ENCODE results near the gene CKAP4. TPM values are rescaled to one million over a fixed set of nuclear protein-coding genes. Genes with fewer than 3 reads are reported as not detected.

The CKAP4 gene
- total and polyA plus RNA-seq, 9 of the 15 experiments (the other 6 are each of a cell fraction or from before 2014, with no cell fraction given): 0.08 to 0.20 TPM; not detected in 7

DNA sequence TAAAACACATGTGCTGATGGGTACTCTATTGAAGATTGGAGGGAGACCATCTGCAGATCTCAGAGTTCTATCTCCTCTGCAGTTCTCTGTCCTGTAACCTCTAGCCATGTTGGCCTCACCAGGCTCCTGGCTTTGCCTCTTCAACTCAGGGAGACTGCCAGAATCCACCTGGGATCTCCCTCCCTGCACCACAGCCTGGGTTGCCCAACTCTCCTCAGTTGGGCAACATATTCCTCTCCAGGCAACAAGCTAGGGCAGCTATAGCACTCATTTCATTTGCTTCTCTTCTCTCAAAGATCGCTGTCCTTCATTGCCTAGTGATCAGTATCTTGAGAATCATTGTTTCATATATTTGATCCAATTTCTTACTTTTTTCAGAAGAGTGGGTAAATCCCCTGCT lies 28.8 kb downstream of the CKAP4 start:
- no TSS peak for BruUV-seq (replicated peaks)
- Histone ChIP-seq H3K27me3 (ENCODE audit: control insufficient read depth in 2 of 2, insufficient read depth in 2 of 2, low read length in 2 of 2) (no peaks in the 10 kb centered on the region; a peak in 1 of 5 replicates), H2AFZ (ENCODE audit: low read depth, low read length) (no peak overlapping the region), H3K9me1 (ENCODE audit: control insufficient read depth, insufficient read depth, low read length) (no peaks in the 10 kb centered on the region), H4K20me1 (replicated peaks; ENCODE audit: control insufficient read depth, insufficient read depth, low read length) (no peaks in the 10 kb centered on the region), H3K4me3 (no peak overlapping the region), H3K36me3 (ENCODE audit: control insufficient read depth, insufficient read depth, low read length) (no peaks in the 10 kb centered on the region), H3K4me2 (ENCODE audit: insufficient read depth, low read length) (no peak overlapping the region), H3K79me2 (ENCODE audit: control insufficient read depth, insufficient read depth, low read length) (no peaks in the 10 kb centered on the region), H3K4me1 (replicated peaks in 1 of 2; ENCODE audit: control insufficient read depth in 2 of 2, insufficient read depth in 2 of 2, low read length in 2 of 2) (no peaks in the 10 kb centered on the region), H3K9ac (ENCODE audit: insufficient read depth in 1 of 2, low read depth in 2 of 2, low read length in 2 of 2) (no peak overlapping the region), H3K9me3 (replicated peaks; ENCODE audit: control insufficient read depth, insufficient read depth, low read depth, low read length) (peaks cover 3% of the 10 kb centered on the region; the same call in 1 of the 2 replicates), H3K27ac (ENCODE audit: extremely low read depth, low read depth, low read length) (no peak overlapping the region)
- no peak for FAIRE-seq
- CTCF ChIA-PET (ENCODE audit: low intra/inter-chr PET ratio): no interaction called here
- POLR2A ChIA-PET: no interaction called here
- in situ Hi-C loops (cut with MboI): no loop called here
- intact Hi-C loops (cut with micrococcal nuclease): no loop called here
- ATAC-seq: no peak
- TF ChIP-seq FOXA3 (CRISPR knock-in tag; conservative IDR thresholded peaks at IDR 0.05 in 1 of 2, IDR thresholded peaks at IDR 0.05 in 1 of 2) (no peak), ZNF253 (CRISPR knock-in tag; conservative IDR thresholded peaks at IDR 0.05) (no peak), ZBED1 (IDR thresholded peaks at IDR 0.05) (no peak), SPI1 (IDR thresholded peaks at IDR 0.05; ENCODE audit: borderline replicate concordance, low read depth, low read length) (no peak), NONO (IDR thresholded peaks at IDR 0.05; ENCODE audit: low read depth in 2 of 2, low read length in 1 of 2) (no peak), ZNF3 (CRISPR knock-in tag; IDR thresholded peaks at IDR 0.05) (no peak)
- TF ChIP-seq, protein P1, sequence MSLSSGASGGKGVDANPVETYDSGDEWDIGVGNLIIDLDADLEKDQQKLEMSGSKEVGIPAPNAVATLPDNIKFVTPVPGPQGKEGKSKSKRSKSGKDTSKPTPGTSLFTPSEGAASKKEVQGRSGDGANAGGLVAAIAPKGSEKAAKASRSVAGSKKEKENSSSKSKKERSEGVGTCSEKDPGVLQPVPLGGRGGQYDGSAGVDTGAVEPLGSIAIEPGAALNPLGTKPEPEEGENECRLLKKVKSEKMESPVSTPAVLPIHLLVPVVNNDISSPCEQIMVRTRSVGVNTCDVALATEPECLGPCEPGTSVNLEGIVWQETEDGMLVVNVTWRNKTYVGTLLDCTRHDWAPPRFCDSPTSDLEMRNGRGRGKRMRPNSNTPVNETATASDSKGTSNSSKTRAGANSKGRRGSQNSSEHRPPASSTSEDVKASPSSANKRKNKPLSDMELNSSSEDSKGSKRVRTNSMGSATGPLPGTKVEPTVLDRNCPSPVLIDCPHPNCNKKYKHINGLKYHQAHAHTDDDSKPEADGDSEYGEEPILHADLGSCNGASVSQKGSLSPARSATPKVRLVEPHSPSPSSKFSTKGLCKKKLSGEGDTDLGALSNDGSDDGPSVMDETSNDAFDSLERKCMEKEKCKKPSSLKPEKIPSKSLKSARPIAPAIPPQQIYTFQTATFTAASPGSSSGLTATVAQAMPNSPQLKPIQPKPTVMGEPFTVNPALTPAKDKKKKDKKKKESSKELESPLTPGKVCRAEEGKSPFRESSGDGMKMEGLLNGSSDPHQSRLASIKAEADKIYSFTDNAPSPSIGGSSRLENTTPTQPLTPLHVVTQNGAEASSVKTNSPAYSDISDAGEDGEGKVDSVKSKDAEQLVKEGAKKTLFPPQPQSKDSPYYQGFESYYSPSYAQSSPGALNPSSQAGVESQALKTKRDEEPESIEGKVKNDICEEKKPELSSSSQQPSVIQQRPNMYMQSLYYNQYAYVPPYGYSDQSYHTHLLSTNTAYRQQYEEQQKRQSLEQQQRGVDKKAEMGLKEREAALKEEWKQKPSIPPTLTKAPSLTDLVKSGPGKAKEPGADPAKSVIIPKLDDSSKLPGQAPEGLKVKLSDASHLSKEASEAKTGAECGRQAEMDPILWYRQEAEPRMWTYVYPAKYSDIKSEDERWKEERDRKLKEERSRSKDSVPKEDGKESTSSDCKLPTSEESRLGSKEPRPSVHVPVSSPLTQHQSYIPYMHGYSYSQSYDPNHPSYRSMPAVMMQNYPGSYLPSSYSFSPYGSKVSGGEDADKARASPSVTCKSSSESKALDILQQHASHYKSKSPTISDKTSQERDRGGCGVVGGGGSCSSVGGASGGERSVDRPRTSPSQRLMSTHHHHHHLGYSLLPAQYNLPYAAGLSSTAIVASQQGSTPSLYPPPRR (CRISPR knock-in tag; IDR thresholded peaks at IDR 0.05; ENCODE audit: borderline replicate concordance): no peak
- TF ChIP-seq, protein P2, sequence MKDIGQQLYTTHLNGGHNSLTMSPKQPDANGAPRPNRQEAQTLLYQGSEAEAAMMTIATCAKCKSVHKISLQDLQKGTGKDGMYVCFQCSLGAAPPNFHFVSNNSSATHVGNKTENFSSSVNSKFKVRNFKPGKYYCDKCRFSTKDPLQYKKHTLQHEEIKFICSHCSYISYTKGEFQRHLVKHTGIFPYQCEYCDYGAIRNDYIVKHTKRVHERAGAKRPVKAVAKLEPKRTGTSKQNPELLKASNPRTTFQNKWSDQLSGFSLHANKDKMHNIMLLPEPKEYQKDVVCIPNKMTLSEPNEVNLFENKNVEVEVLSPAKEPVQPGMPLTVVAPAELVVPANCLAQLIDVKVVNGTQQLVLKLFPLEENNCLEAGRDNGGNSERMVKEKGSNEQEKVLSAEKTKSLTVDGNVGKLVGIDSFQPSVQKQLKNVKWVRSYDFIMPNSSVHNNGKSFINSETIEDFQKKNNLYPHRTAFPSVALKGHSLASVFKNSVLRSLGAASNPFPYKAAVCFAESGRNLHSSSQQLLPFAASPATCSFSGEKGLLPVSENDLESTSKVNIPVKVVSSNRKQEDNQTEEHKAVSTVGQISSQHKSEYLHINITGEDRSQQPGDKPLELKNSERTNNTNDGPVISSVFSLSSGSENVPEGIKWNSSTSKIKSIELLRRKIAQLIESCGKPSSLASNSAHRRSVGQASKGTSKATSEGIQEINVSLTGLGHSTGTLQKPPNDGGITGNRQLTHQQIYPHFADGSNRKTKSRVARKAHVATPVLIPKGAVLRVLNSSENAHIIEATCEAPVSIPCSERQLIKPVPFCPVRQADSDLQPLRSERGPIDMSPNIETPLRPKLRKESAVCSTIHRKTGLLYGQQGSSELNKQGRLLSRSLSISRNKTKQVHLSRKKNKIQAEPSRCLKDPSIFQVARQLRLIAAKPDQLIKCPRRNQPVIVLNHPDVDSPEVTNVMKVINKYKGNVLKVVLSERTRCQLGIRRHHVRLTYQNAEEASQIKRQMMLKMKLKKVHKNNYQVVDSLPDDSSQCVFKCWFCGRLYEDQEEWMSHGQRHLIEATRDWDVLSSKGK (CRISPR knock-in tag; IDR thresholded peaks at IDR 0.05): no peak
- TF ChIP-seq, protein P3, sequence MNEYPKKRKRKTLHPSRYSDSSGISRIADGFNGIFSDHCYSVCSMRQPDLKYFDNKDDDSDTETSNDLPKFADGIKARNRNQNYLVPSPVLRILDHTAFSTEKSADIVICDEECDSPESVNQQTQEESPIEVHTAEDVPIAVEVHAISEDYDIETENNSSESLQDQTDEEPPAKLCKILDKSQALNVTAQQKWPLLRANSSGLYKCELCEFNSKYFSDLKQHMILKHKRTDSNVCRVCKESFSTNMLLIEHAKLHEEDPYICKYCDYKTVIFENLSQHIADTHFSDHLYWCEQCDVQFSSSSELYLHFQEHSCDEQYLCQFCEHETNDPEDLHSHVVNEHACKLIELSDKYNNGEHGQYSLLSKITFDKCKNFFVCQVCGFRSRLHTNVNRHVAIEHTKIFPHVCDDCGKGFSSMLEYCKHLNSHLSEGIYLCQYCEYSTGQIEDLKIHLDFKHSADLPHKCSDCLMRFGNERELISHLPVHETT (CRISPR knock-in tag; conservative IDR thresholded peaks at IDR 0.05 in 1 of 2, IDR thresholded peaks at IDR 0.05 in 1 of 2): no peak
- DNase-seq (ENCODE audit: extremely low read depth in 1 of 4, low spot score in 3 of 4): no peak
- WGBS (ENCODE audit: insufficient coverage, low coverage, missing lambda C conversion rate): 0% methylated on average over 1 of the region's 1 CpG

All from K562 (cell line).